HepG2 (cell line): ENCODE results near the gene LBR. TPM values are rescaled to one million over a fixed set of nuclear protein-coding genes. Genes with fewer than 3 reads are reported as not detected.

Experiments
- AKAP8 ChIP-seq: sonication (generic); formaldehyde crosslinking; IDR thresholded peaks from 2 replicates; pipeline ENCODE4 v1.5.1; 2020; ENCODE audit warnings: mild to moderate bottlenecking, missing genetic modification reagents
- CEBPZ ChIP-seq: IDR thresholded peaks from 2 replicates; pipeline ENCODE4 v1.6.1; 2012; ENCODE audit warnings: low read length, improper control_type of control experiment
- FLYWCH1 ChIP-seq: sonication (generic); formaldehyde crosslinking; IDR thresholded peaks from 2 replicates; pipeline ENCODE4 v1.8.1; 2023; ENCODE audit warnings: mild to moderate bottlenecking, missing genetic modification reagents
- HMGXB4 ChIP-seq, 2 experiments: sonication (generic) in 1 of 2; formaldehyde crosslinking in 1 of 2; IDR thresholded peaks; 2 replicates each; pipeline versions ENCODE4 v1.4.0 to v1.6.1; 2018 to 2020; ENCODE audit warnings: missing genetic modification reagents in 2 of 2, borderline replicate concordance in 1 of 2, low read depth in 1 of 2, mild to moderate bottlenecking in 1 of 2, missing biosample characterization in 1 of 2
- HOMEZ ChIP-seq: IDR thresholded peaks from 2 replicates; pipeline ENCODE4 v1.6.1; 2016; ENCODE audit warnings: low read depth
- HOXD1 ChIP-seq: sonication (generic); formaldehyde crosslinking; IDR thresholded peaks from 2 replicates; pipeline ENCODE4 v1.5.0; 2020; ENCODE audit warnings: missing genetic modification reagents
- SP4 ChIP-seq: sonication (generic); formaldehyde crosslinking; IDR thresholded peaks from 2 replicates; pipeline ENCODE4 v1.8.1; 2023; ENCODE audit warnings: mild to moderate bottlenecking, missing genetic modification reagents
- U2AF2 ChIP-seq: fragments of 200-400 bp; formaldehyde crosslinking; IDR thresholded peaks from 2 replicates; pipeline ENCODE4 v1.6.1; 2017; ENCODE audit warnings: low read depth, mild to moderate bottlenecking, low read length
- ZC3H13 ChIP-seq: sonication (generic); formaldehyde crosslinking; IDR thresholded peaks from 2 replicates; pipeline ENCODE4 v1.8.1; 2023; ENCODE audit warnings: mild to moderate bottlenecking, missing genetic modification reagents, moderate library complexity
- ZNF577 ChIP-seq: sonication (generic); formaldehyde crosslinking; IDR thresholded peaks from 2 replicates; pipeline ENCODE4 v1.4.0; 2020; ENCODE audit warnings: mild to moderate bottlenecking, low read depth, missing genetic modification reagents, borderline replicate concordance
- ZNF629 ChIP-seq: sonication (generic); formaldehyde crosslinking; conservative IDR thresholded peaks from 2 replicates; pipeline ENCODE4 v1.5.0; 2020; ENCODE audit warnings: missing genetic modification reagents
- ZNF740 ChIP-seq: sonication (generic); formaldehyde crosslinking; IDR thresholded peaks from 2 replicates; pipeline ENCODE4 v1.4.0; 2020; ENCODE audit warnings: missing genetic modification reagents
- ZNF777 ChIP-seq: sonication (generic); formaldehyde crosslinking; IDR thresholded peaks from 2 replicates; pipeline ENCODE4 v1.4.0; 2020; ENCODE audit warnings: missing genetic modification reagents
- ZNF841 ChIP-seq: sonication (generic); formaldehyde crosslinking; IDR thresholded peaks from 2 replicates; pipeline ENCODE4 v1.8.1; 2023; ENCODE audit warnings: missing genetic modification reagents, borderline replicate concordance
- polyA plus RNA-seq, 8 experiments: library from polyadenylated mRNA; depleted of rRNA in 3 of 8; stranded (reverse) in 7 of 8; unstranded in 1 of 8; fragments of >200 nt; fragmentation: Illumina TruSeq in 4 of 8; extraction: Trizol in 4 of 8; gene quantifications; 2 replicates each; pipeline versions ENCODE4 v1.2.1 to v1.2.3, GENCODE V29; 2011 to 2016; ENCODE audit warnings: low read depth in 4 of 8, missing spikeins in 1 of 8, mixed read lengths in 1 of 8; ENCODE audit not compliant: insufficient read depth in 1 of 8
- total RNA-seq, 5 experiments: library from RNA; depleted of rRNA; stranded (reverse); fragments of >200 nt; fragmentation: Illumina TruSeq; extraction: Trizol; gene quantifications; 2 replicates each; pipeline ENCODE4 v1.2.3, GENCODE V29; 2016; ENCODE audit warnings: low read depth in 1 of 5
- TF ChIP-seq, protein P1 (sequence below): sonication (generic); formaldehyde crosslinking; IDR thresholded peaks from 2 replicates; pipeline ENCODE4 v1.4.0; 2020; ENCODE audit warnings: missing genetic modification reagents

LBR gene
- total and polyA plus RNA-seq, 2 of the 13 experiments (the other 11 are each of a cell fraction or from before 2014, with no cell fraction given), result 38.9 to 76.7 TPM

DNA sequence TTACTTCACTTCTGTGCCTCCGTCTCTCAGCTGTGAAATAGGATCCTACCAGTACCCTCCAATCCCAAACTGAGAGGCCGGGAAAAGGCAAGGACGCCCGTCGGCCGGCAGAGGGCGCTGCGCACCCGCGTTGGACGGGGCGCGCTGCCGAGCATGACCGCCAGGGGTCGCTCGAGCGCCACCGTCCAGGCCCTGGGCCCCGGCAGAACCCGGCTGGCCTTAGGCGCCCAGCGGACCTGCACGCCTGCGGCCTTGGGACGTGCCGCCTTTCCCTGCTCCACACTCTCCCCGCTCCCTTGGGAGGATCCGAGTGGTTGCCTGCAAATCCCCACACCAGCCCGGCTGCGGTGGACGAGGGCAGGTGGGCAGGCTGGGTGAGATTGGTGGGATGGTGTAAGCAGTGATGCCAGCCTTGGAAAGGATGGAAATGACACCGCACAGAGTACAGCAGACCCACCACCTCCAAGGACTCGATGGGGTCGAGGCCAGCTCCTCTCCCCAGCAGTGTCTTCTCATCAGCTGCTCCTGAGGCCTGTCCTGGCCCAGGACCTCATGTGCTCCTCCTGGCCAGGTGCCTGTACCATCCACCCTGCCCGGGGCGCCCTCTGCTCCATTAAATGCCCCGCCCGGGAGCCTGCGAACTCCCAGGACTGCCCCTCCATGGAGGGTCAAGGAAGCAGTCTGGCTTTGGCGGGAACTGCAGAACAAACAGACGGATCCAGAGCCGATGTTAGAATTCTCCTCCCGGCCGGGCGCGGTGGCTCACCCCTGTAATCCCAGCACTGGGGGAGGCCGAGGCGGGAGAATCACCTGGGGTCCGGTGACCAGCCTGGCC is 47.4 kb upstream of the LBR start (continued):
- TF ChIP-seq HOMEZ (CRISPR knock-in tag) (peak; percentile 51; the same call in 1 of the 2 replicates), AKAP8 (0 out of 2 replicates have a peak, but pooled peaks have one; percentile 27), ZNF577 (no peak), HOXD1 (CRISPR knock-in tag) (no peak), SP4 (peak; percentile 70), ZC3H13 (CRISPR knock-in tag) (no peak), ZNF629 (CRISPR knock-in tag) (no peak), HMGXB4 (CRISPR knock-in tag; IDR thresholded peaks at IDR 0.05; ENCODE audit: borderline replicate concordance in 1 of 2, low read depth in 1 of 2) (peak; percentile 99), CEBPZ (no peak), ZNF777 (CRISPR knock-in tag) (peak; percentile 73), ZNF841 (CRISPR knock-in tag) (no peak), U2AF2 (no peak), FLYWCH1 (CRISPR knock-in tag) (no peak), ZNF740 (no peak)
- TF ChIP-seq, protein P1, sequence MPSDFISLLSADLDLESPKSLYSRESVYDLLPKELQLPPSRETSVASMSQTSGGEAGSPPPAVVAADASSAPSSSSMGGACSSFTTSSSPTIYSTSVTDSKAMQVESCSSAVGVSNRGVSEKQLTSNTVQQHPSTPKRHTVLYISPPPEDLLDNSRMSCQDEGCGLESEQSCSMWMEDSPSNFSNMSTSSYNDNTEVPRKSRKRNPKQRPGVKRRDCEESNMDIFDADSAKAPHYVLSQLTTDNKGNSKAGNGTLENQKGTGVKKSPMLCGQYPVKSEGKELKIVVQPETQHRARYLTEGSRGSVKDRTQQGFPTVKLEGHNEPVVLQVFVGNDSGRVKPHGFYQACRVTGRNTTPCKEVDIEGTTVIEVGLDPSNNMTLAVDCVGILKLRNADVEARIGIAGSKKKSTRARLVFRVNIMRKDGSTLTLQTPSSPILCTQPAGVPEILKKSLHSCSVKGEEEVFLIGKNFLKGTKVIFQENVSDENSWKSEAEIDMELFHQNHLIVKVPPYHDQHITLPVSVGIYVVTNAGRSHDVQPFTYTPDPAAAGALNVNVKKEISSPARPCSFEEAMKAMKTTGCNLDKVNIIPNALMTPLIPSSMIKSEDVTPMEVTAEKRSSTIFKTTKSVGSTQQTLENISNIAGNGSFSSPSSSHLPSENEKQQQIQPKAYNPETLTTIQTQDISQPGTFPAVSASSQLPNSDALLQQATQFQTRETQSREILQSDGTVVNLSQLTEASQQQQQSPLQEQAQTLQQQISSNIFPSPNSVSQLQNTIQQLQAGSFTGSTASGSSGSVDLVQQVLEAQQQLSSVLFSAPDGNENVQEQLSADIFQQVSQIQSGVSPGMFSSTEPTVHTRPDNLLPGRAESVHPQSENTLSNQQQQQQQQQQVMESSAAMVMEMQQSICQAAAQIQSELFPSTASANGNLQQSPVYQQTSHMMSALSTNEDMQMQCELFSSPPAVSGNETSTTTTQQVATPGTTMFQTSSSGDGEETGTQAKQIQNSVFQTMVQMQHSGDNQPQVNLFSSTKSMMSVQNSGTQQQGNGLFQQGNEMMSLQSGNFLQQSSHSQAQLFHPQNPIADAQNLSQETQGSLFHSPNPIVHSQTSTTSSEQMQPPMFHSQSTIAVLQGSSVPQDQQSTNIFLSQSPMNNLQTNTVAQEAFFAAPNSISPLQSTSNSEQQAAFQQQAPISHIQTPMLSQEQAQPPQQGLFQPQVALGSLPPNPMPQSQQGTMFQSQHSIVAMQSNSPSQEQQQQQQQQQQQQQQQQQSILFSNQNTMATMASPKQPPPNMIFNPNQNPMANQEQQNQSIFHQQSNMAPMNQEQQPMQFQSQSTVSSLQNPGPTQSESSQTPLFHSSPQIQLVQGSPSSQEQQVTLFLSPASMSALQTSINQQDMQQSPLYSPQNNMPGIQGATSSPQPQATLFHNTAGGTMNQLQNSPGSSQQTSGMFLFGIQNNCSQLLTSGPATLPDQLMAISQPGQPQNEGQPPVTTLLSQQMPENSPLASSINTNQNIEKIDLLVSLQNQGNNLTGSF, result 0 out of 2 replicates have a peak, but pooled peaks have one; percentile 40
